ENCODE measurements around the gene SPSB4.

Gene SPSB4

GRCh38 chr3:141176775-141177174 is 125.6 kb downstream of the SPSB4 start:
- Histone ChIP-seq H2AFZ (ENCODE audit: low read depth, low read length) (no peak overlapping the region), H3K18ac (ENCODE audit: low read depth in 1 of 2, low read length in 2 of 2) (no peak overlapping the region), H3K9me3 (ENCODE audit: control insufficient read depth, low read length) (peaks cover 19% of the 10 kb centered on the region), H2BK15ac (ENCODE audit: low read depth, poor library complexity, severe bottlenecking) (no peak overlapping the region), H2BK12ac (ENCODE audit: low read length in 2 of 2) (no peak overlapping the region), H3K4me3 (ENCODE audit: insufficient read depth in 1 of 2, low read depth in 1 of 2, low read length in 2 of 2) (no peak overlapping the region), H3K4me1 (ENCODE audit: control insufficient read depth, insufficient read depth, low read depth, low read length) (no peaks in the 10 kb centered on the region), H2BK120ac (ENCODE audit: low read depth, low read length) (no peak overlapping the region), H4K91ac (ENCODE audit: low read length) (no peak overlapping the region), H3K27me3 (ENCODE audit: control insufficient read depth in 1 of 2, insufficient read depth in 1 of 2, low read length in 2 of 2) (peaks cover 4% of the 10 kb centered on the region in 2 experiments), H3K27ac (ENCODE audit: low read length, poor library complexity, severe bottlenecking) (no peak overlapping the region), H3K79me1 (replicated peaks; ENCODE audit: low read length, poor library complexity, severe bottlenecking) (no peaks in the 10 kb centered on the region), H3K4ac (ENCODE audit: low read depth in 1 of 2, low read length in 2 of 2) (no peak overlapping the region), H3K4me2 (ENCODE audit: low read length, poor library complexity, severe bottlenecking) (no peak overlapping the region), H2AK5ac (ENCODE audit: low read length, severe bottlenecking) (no peak overlapping the region), H2BK5ac (ENCODE audit: low read depth, low read length, poor library complexity, severe bottlenecking) (no peak overlapping the region), H3K9ac (ENCODE audit: low read length) (no peak overlapping the region), H3K36me3 (ENCODE audit: control insufficient read depth in 1 of 2, insufficient read depth in 2 of 2, low read depth in 1 of 2, low read length in 2 of 2) (no peaks in the 10 kb centered on the region), H3K23ac (ENCODE audit: low read length in 2 of 2) (no peak overlapping the region), H3K14ac (ENCODE audit: low read length in 2 of 2) (no peak overlapping the region), H4K8ac (ENCODE audit: low read length) (no peak overlapping the region)
- no peak for DNase-seq

GRCh38 chr3:141178026-141178425 is 126.9 kb downstream of the SPSB4 start:
- Histone ChIP-seq H3K9ac (ENCODE audit: low read length) (no peak overlapping the region), H3K27ac (ENCODE audit: low read length, poor library complexity, severe bottlenecking) (no peak overlapping the region), H3K4ac (ENCODE audit: low read depth in 1 of 2, low read length in 2 of 2) (no peak overlapping the region), H4K91ac (ENCODE audit: low read length) (no peak overlapping the region), H4K8ac (ENCODE audit: low read length) (no peak overlapping the region), H3K4me1 (ENCODE audit: control insufficient read depth, insufficient read depth, low read depth, low read length) (no peaks in the 10 kb centered on the region), H3K9me3 (ENCODE audit: control insufficient read depth, low read length) (peaks cover 20% of the 10 kb centered on the region), H3K36me3 (ENCODE audit: control insufficient read depth in 1 of 2, insufficient read depth in 2 of 2, low read depth in 1 of 2, low read length in 2 of 2) (no peaks in the 10 kb centered on the region), H2AFZ (ENCODE audit: low read depth, low read length) (no peak overlapping the region), H3K4me3 (ENCODE audit: insufficient read depth in 1 of 2, low read depth in 1 of 2, low read length in 2 of 2) (no peak overlapping the region), H2BK5ac (ENCODE audit: low read depth, low read length, poor library complexity, severe bottlenecking) (no peak overlapping the region), H3K23ac (ENCODE audit: low read length in 2 of 2) (no peak overlapping the region), H2BK120ac (ENCODE audit: low read depth, low read length) (no peak overlapping the region), H2BK15ac (ENCODE audit: low read depth, poor library complexity, severe bottlenecking) (no peak overlapping the region), H3K4me2 (ENCODE audit: low read length, poor library complexity, severe bottlenecking) (no peak overlapping the region), H2BK12ac (ENCODE audit: low read length in 2 of 2) (no peak overlapping the region), H2AK5ac (ENCODE audit: low read length, severe bottlenecking) (no peak overlapping the region), H3K18ac (ENCODE audit: low read depth in 1 of 2, low read length in 2 of 2) (no peak overlapping the region), H3K27me3 (ENCODE audit: control insufficient read depth in 1 of 2, insufficient read depth in 1 of 2, low read length in 2 of 2) (peaks cover 4% of the 10 kb centered on the region in 2 experiments), H3K79me1 (replicated peaks; ENCODE audit: low read length, poor library complexity, severe bottlenecking) (no peaks in the 10 kb centered on the region), H3K14ac (ENCODE audit: low read length in 2 of 2) (no peak overlapping the region)
- 61% methylated on average over 2 of the region's 3 CpGs for WGBS
- DNase-seq = no peak

GRCh38 chr3:141178551-141178950 is 127.4 kb downstream of the SPSB4 start:
- Histone ChIP-seq H3K9me3 (ENCODE audit: control insufficient read depth, low read length) (peaks cover 20% of the 10 kb centered on the region), H2AK5ac (ENCODE audit: low read length, severe bottlenecking) (no peak overlapping the region)

GRCh38 chr3:141179983-141180382 is 128.8 kb downstream of the SPSB4 start:
- Histone ChIP-seq H3K4me3 (ENCODE audit: insufficient read depth in 1 of 2, low read depth in 1 of 2, low read length in 2 of 2) (no peak overlapping the region), H2BK15ac (ENCODE audit: low read depth, poor library complexity, severe bottlenecking) (no peak overlapping the region), H3K36me3 (ENCODE audit: control insufficient read depth in 1 of 2, insufficient read depth in 2 of 2, low read depth in 1 of 2, low read length in 2 of 2) (no peaks in the 10 kb centered on the region), H3K23ac (ENCODE audit: low read length in 2 of 2) (no peak overlapping the region), H3K18ac (ENCODE audit: low read depth in 1 of 2, low read length in 2 of 2) (no peak overlapping the region), H3K79me1 (replicated peaks; ENCODE audit: low read length, poor library complexity, severe bottlenecking) (no peaks in the 10 kb centered on the region), H4K8ac (ENCODE audit: low read length) (no peak overlapping the region), H3K4me1 (ENCODE audit: control insufficient read depth, insufficient read depth, low read depth, low read length) (no peaks in the 10 kb centered on the region), H4K91ac (ENCODE audit: low read length) (no peak overlapping the region), H3K4ac (ENCODE audit: low read depth in 1 of 2, low read length in 2 of 2) (no peak overlapping the region), H3K9ac (ENCODE audit: low read length) (no peak overlapping the region), H3K27ac (ENCODE audit: low read length, poor library complexity, severe bottlenecking) (no peak overlapping the region), H2BK5ac (ENCODE audit: low read depth, low read length, poor library complexity, severe bottlenecking) (no peak overlapping the region), H2AK5ac (ENCODE audit: low read length, severe bottlenecking) (no peak overlapping the region), H2BK120ac (ENCODE audit: low read depth, low read length) (no peak overlapping the region), H2AFZ (ENCODE audit: low read depth, low read length) (no peak overlapping the region), H3K4me2 (ENCODE audit: low read length, poor library complexity, severe bottlenecking) (no peak overlapping the region), H2BK12ac (ENCODE audit: low read length in 2 of 2) (no peak overlapping the region), H3K14ac (ENCODE audit: low read length in 2 of 2) (no peak overlapping the region), H3K27me3 (ENCODE audit: control insufficient read depth in 1 of 2, insufficient read depth in 1 of 2, low read length in 2 of 2) (peaks cover 0 to 4% of the 10 kb centered on the region in 2 experiments), H3K9me3 (ENCODE audit: control insufficient read depth, low read length) (peaks cover 20% of the 10 kb centered on the region)
- WGBS = 91% methylated on average over 1 of the region's 1 CpG
- no peak for DNase-seq

More at GRCh38 chr3:141178551-141178950, 127.4 kb downstream of the SPSB4 start:
- H2BK15ac ChIP-seq (ENCODE audit: low read depth, poor library complexity, severe bottlenecking) = no peak overlapping the region
- H2BK120ac ChIP-seq (ENCODE audit: low read depth, low read length) = no peak overlapping the region
- H3K4me2 ChIP-seq (ENCODE audit: low read length, poor library complexity, severe bottlenecking) = no peak overlapping the region
- no peak overlapping the region for H3K14ac ChIP-seq (ENCODE audit: low read length in 2 of 2)
- no peak overlapping the region for H3K23ac ChIP-seq (ENCODE audit: low read length in 2 of 2)
- peaks cover 4% of the 10 kb centered on the region in 2 experiments for H3K27me3 ChIP-seq (ENCODE audit: control insufficient read depth in 1 of 2, insufficient read depth in 1 of 2, low read length in 2 of 2)
- WGBS = 89% methylated on average over 3 of the region's 4 CpGs
- DNase-seq = no peak
- no peak overlapping the region for H3K4ac ChIP-seq (ENCODE audit: low read depth in 1 of 2, low read length in 2 of 2)
- no peaks in the 10 kb centered on the region for H3K36me3 ChIP-seq (ENCODE audit: control insufficient read depth in 1 of 2, insufficient read depth in 2 of 2, low read depth in 1 of 2, low read length in 2 of 2)
- H3K9ac ChIP-seq (ENCODE audit: low read length) = no peak overlapping the region
- no peak overlapping the region for H2AFZ ChIP-seq (ENCODE audit: low read depth, low read length)
- no peak overlapping the region for H3K4me3 ChIP-seq (ENCODE audit: insufficient read depth in 1 of 2, low read depth in 1 of 2, low read length in 2 of 2)
- no peak overlapping the region for H2BK12ac ChIP-seq (ENCODE audit: low read length in 2 of 2)
- H4K91ac ChIP-seq (ENCODE audit: low read length) = no peak overlapping the region
- H3K27ac ChIP-seq (ENCODE audit: low read length, poor library complexity, severe bottlenecking) = no peak overlapping the region
- no peaks in the 10 kb centered on the region for H3K4me1 ChIP-seq (ENCODE audit: control insufficient read depth, insufficient read depth, low read depth, low read length)
- no peak overlapping the region for H4K8ac ChIP-seq (ENCODE audit: low read length)
- no peak overlapping the region for H3K18ac ChIP-seq (ENCODE audit: low read depth in 1 of 2, low read length in 2 of 2)
- no peak overlapping the region for H2BK5ac ChIP-seq (ENCODE audit: low read depth, low read length, poor library complexity, severe bottlenecking)
- H3K79me1 ChIP-seq (replicated peaks; ENCODE audit: low read length, poor library complexity, severe bottlenecking) = no peaks in the 10 kb centered on the region
